Stimulated activated CD4-positive, alpha-beta T cell treated with anti-CD3 and anti-CD28 coated beads, Interleukin-2, amount 100 ng/mL, for 24 hours (primary cell): Measurements from ENCODE around the gene CPA5.

ENCODE experiments used
- DNase-seq, 2 donors: peaks; one replicate each; pipeline ENCODE4 v3.0.0-alpha.2; 2020

The CPA5 gene

GRCh38 chr7:130398526-130399090, 54.0 kb downstream of the CPA5 start:
- no peak for DNase-seq

- no peak for DNase-seq
Observed at GRCh38 chr7:130400120-130400572, 55.5 kb downstream of the CPA5 start.

- no peak for DNase-seq
Observed at GRCh38 chr7:130401101-130401500, 56.5 kb downstream of the CPA5 start.

- no peak for DNase-seq
Observed at GRCh38 chr7:130401578-130401977, 57.0 kb downstream of the CPA5 start.

- DNase-seq, result no peak
Observed at GRCh38 chr7:130405003-130405402, 60.4 kb downstream of the CPA5 start.

- DNase-seq, result no peak
Observed at GRCh38 chr7:130409067-130409711, 64.6 kb downstream of the CPA5 start.

GRCh38 chr7:130409712-130410072, 65.1 kb downstream of the CPA5 start:
- no peak for DNase-seq

- no peak for DNase-seq
Observed at GRCh38 chr7:130410868-130411541, 66.4 kb downstream of the CPA5 start.

GRCh38 chr7:130413201-130413600, 68.6 kb downstream of the CPA5 start:
- DNase-seq, result no peak

- no peak for DNase-seq
Observed at GRCh38 chr7:130415006-130415405, 70.4 kb downstream of the CPA5 start.

- DNase-seq, result no peak
Observed at GRCh38 chr7:130417213-130417612, 72.6 kb downstream of the CPA5 start.

GRCh38 chr7:130418306-130418705, 73.7 kb downstream of the CPA5 start:
- DNase-seq, result no peak
